ENCODE data around the gene SLC22A23.

The SLC22A23 gene

DNA sequence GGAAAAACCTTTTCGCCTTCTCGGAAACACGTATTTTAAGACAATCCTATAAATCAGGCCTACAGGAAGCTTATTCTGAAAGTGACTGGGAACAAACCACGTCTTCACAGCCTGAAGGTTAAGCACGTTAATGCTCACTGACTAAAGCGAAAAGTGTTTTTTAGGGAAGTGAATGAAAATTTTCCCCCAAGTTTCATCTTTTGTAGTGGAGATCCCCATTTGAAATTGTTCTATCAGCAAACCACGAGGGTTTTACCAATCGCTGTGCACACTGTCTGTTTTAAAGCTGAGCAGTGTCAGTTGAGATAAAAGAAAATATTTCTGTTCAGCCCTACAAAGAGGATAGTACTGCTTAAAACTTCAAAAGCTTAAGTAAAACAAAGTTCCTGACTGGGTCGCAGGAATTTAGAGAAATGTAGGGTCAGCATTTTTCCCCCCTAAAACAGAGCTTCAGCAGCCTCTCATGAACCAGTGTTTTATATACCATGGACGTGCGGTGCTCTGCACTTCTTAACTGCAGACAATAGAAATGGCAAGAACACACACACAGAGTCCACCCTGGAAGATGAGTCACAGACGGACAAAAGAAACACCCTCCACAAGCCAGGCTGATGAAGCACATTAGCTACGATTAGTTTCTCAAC is 34.9 kb downstream of the SLC22A23 start:
- no peak for DNase-seq (ENCODE audit: low read depth)

DNA sequence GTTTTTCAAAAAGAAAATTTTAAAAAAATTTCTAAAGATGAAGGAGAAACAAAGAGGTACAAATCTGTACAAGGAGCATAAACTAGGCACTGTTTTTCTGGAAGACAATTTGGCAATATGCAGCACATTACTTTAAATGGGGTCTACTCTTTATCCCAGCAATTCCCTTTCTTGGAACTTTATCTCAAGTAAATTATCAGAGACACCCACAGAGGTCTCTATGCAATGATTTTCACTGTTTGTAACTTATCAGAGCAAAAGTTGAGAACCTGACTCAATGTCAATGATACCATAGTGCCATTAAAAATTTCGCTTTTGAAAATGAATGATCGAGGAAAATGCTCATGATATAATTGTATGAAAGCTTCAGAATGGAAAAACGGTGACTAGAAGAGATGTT is 35.7 kb downstream of the SLC22A23 start:
- DNase-seq (ENCODE audit: low read depth) = no peak

DNA sequence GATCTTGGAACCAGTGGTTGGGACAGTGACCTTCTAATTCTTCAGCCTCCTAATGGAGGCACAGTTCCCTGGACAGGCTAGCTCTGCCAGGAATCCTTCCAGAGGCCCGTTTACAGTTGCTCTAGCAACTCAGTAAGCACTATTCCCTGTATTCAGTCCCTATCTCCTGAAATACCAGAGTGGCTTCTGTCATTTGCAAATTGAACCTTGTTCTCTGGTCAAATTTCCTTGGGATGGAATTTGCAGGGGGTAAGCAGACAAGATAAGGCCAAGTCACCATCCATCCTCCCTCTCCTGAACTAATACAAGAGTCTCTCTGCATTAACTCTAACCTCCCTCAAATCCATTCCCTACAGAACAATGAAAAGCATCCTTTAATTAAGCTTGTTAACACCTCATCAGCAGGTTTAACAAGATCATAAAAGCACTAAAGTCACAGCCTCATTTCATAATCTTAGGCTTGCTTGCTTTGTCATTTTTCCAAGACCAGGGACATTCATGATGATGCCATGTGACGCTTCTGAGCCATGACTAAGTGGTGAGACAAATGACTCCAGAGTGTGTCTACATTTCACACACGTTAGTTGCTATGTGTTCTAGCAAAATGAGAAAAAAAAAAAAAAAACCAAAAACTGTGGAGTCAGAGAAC is 37.1 kb downstream of the SLC22A23 start:
- no peak for DNase-seq (ENCODE audit: low read depth)

DNA sequence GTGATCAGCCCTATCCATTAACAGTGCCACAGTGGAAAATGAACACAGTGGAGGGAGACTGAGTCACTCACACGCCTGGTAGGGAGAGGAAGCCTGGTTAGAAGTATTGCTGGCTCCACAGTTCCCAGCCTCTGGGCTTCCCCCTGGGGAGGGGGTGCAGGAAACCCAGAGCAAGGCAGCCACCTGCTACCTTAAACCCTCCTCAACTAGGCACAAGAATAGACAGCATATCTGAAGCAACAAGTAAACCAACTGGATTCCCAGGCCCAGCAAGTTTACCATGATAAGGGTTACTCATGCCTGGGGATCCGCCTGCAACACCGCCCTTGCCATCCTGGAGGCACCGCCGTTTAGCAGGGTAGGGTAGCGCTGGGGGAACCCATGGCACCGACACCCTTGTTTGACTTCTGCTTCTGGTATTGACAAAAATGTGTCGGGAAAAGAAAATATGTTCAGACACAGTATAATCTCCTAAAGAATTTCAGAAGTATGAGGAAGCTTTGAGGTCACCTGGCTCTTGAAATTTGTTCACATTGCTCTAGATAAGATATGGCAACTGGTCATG is 38.3 kb downstream of the SLC22A23 start:
- DNase-seq (ENCODE audit: low read depth) = no peak

DNA sequence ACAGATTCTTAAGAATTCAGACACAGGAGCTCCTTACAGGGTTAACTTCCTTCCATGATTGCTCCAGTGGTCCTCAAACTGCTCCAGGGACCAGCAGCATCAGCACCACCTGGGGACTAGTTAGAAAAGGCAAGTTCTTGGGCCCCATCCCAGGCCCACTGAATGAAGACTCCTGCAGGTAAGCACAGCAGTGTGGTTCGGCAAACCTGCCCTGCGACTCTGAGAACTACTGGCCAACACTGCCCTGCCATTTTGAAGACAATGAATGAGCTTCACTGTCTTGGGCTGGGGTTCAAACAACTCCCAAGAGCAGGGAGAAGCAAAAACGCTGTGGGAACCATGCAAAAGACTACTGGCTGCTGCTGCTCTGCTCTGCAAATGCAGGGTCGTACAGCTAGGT is 39.4 kb downstream of the SLC22A23 start:
- DNase-seq (ENCODE audit: low read depth) = no peak

DNA sequence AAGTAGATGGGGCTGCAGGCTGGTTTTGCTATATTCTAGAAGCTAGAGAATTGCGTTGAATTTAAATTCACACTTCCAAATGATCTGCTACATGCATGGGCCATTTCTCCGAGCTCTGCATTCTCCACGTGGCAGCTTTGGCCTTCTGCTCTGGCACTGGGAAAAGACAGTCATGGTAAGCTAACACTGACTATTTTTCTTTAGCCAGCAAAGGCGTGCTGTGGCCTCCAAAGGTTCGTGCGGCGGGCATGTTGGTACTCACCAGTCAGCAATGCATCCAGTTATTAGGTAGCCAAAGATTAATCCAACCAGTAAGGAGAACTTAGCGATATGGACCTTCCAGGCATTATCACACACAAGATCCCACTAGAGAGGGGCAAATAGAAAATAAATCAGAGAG is 41.4 kb downstream of the SLC22A23 start:
- no peak for DNase-seq (ENCODE audit: low read depth)

DNA sequence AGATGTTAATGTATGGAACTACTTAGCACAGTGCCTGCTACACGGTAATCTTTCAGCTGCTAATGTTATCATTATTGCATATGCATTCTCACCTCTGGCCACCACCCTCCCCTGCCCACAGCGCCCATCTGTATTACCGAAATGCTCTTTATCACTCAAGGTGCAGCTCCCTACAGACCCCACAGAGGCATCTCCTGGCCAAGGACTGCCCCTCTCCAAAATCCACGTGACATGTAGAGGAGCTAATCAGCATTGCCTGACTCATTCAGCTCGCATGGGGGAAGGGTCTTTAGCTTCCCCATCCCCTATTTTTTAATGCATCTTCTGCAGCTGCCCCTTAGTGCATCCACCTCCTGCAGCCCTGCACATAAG is 41.8 kb downstream of the SLC22A23 start:
- no peak for DNase-seq (ENCODE audit: low read depth)

DNA sequence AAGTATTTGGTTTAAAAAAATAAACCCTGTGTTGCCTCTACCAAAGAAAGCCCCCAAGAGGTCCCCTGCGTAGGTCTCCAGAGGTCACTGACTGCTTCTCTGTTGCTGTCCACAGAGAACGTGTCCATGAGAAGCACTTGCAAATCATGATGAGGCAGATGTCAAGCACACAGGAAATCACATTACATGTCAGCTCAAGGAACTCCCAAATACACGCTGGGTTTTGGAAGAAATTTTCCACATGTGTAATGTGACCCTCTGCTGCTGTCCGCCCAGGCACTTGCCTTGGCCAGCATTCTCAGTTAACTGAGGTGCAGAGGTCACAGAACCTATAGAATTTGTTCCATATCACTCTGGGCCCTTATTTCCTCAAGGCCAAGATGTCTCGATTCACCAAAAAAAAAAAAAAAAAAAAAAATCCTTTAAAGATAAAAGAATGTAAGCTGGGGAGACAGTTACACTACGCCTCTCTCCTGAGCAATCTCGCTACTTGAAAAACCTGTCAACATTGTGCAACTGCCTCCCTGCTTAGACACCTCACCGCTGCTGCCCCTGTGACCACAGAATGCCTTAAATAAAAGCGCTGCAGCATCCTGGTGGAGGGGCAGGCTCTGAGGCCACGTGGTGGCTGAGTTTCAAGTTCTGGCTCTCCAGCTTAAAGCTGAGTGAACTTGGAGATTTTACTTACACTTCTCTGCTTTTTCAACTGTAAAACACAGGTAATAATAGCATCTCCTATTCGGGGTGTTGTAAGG is 42.3 kb downstream of the SLC22A23 start:
- no peak for DNase-seq (ENCODE audit: low read depth)

DNA sequence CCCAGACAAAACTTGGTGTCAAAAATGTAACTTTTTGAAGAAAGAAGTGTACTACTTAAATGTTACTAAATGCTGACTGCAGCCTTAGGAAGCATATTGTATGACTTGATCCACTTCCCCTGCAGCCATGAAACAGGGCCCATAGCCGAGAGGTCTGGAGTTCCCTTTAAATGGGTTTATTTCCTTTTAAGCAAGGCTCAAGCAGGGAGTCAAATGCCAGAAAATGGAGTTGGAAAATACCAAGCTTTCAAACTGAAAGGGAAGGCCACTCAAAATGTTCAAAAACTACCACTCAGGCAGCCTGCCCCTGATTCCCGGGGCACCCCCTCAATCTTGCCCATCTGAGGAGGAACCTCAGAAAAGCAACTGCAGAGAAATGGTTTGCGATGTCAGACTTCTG is 43.3 kb downstream of the SLC22A23 start:
- no peak for DNase-seq (ENCODE audit: low read depth)

DNA sequence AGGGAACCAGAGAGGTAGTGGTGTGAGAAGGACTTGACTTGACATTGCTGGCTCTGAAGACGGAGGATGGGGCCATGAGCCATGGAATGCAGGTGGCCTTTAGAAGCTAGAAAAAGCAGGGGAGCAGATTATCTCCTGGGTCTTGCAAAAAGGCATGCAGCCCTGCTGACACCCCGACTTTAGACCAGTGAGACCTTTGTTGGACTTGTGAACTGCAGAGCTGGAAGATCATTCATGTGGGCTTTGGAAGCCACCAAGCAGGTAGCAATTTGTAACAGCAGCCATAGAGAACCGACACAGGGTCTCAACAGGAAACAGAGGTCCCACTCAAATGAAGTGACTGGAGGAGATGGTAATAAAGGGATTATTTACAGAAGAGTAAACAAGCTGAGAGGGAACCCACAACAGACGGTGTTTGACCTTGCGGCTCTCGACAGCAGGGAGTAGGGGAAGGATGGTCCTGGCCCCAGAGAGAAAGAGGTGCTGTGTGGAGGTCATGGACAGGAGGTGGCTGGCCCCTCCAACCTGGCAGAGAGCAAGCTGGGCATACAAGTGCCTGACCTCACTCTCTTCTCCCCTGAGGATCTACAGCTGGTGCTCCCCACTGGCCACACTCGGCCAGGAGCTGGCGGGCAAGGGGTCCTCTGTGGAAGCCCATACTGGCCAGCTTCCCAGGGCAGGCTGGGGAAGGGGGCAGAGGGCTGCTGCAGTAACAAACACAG is 43.9 kb downstream of the SLC22A23 start:
- no peak for DNase-seq (ENCODE audit: low read depth)

DNA sequence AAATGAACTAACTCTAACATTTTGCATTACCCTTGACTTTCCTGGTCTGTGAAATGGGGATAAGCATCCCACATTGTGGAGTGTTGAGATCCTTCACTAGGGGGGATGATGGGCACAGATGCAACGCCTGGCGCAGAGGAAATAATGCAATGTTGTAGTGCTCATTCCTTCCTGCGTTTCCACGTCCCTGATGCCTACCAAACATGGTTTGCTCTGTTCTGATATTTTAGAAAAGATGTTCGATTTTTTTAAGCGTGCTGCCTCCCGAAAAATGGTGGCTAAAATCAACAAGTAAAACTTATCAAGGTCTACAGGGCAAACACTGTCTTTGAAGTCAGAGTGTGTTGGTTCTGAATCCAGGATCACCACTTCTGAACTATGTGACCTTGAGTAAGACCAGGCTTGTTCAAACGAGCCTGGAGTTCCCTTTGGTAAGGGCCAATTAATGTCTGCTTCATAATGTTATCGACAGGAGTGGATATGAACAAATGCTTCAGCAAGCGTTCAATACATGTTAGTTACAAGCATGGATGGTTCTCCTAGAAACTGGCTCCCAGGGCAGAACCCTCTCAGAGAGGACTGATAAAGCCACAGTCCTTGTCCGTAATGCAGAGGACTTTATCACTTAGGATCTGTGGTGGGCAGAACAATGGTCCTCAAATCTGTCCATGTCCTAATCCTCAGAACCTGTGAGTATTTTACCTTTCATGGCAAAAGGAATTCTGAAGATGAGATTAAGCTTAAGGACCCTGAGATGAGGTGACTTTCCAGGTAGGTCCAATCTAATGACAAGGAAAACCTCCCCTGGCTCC is 44.7 kb downstream of the SLC22A23 start:
- no peak for DNase-seq (ENCODE audit: low read depth)

DNA sequence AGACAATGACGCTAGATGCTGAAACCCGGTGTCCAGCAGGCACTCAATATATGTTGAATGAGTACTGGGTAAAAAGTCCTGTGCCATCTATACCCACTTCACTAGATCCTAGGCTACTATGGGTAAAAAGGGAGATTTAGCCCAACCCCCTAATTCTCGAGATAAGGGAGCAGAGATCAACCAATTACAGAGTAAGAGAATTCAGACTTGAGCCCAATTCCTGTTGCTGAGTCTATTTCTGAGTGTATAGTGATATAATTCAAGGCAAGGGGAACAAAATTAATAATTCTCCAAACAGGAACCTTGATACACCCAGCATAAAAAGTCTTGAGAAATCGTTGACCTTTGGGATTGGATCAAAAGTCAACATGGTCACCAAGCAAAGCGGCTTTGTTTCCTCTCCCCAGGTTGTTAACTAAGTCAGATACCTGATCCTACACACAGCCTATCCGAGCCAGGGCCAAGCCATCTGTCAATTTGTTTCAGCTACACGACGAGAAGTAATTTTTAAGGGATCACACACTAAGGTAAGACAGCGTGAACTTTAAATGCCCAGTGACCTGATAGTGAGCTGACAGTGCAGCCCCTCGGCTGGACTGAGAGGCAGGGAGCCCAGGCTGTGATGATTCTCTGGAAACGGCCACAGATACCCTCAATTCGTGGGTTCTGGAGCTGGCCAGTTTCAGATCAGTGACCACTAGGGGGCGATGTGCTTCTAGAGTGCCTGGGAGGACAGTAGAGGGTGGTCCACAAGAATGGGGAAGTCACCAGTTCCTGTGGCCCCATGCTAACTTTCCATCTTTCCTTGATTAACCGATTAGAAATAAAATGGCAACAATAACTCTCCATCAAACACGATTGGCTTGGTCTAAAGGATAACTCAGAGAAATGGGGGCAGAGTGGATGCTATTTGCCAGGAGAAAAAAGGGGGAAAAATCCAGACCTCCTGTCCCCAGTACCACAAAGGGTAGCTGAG is 46.2 kb downstream of the SLC22A23 start:
- DNase-seq (ENCODE audit: low read depth) = peak; percentile 49

DNA sequence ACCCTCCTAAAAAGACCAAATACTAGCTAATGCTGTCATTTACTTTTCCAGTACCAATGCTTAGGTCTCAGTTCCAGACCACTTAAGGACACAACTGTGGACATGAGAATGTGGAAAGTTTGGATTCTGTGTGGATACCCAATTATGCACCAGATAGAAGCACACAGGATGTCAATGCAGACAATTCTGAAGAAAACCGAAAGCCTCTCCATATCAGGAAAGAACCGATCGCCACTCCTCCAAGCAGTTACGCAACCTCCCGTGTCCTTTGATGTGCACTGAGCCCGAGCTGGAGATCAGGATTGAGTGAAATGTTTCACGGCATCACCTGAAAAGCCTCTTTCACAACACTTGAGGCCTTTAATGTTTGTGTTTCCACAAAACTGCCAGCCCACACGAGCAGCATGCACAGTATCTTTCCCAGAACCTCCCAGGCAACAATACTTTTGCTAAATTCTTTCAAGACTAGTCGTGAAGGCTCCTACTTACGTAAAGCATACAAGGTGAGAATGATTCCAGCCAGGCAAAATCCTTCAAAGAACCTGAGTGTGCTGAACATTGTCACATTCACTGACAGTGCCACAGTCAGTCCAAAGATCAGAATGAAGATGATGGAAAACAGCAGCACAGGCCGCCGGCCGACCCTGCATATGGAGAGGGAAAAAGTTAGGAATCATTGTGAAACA is 47.0 kb downstream of the SLC22A23 start:
- DNase-seq (ENCODE audit: low read depth) = no peak

DNA sequence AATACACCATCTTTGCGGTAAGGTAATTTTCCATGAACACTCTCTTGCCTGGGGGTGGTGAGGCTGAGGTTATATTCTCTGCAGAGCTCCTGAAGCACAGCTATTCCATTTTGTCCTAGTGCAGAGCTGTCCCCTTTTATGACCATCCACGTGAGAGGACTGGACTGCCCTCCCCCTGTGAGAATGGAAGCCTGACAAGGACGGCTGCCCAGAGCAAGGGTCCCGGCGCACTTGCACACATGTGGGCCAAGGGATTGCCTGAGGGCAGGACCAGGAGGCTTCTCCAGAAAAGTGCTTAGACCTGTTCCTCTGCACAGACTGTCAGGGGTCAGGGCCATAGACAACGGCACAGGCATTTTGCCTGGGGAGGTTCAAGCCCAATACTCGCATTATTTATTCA is 48.2 kb downstream of the SLC22A23 start:
- no peak for DNase-seq (ENCODE audit: low read depth)

DNA sequence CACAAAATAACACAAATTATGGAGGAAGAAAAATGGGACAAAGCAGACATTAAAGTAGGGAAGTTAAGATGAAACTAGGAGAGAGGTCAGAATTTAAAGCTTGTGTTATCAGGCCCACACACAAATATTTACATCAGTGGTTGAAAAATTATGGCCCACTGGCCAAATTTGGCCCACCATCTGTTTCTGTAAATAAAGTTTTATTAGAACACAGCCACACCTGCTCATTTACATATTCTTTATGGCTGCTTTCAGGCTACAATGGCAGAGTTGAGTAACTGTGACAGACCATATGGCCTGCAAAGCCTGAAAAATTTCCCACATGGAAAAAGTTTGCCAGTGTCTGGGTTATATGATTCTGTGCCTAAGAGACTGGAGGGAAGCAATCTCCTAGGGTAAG is 49.0 kb downstream of the SLC22A23 start:
- no peak for DNase-seq (ENCODE audit: low read depth)

DNA sequence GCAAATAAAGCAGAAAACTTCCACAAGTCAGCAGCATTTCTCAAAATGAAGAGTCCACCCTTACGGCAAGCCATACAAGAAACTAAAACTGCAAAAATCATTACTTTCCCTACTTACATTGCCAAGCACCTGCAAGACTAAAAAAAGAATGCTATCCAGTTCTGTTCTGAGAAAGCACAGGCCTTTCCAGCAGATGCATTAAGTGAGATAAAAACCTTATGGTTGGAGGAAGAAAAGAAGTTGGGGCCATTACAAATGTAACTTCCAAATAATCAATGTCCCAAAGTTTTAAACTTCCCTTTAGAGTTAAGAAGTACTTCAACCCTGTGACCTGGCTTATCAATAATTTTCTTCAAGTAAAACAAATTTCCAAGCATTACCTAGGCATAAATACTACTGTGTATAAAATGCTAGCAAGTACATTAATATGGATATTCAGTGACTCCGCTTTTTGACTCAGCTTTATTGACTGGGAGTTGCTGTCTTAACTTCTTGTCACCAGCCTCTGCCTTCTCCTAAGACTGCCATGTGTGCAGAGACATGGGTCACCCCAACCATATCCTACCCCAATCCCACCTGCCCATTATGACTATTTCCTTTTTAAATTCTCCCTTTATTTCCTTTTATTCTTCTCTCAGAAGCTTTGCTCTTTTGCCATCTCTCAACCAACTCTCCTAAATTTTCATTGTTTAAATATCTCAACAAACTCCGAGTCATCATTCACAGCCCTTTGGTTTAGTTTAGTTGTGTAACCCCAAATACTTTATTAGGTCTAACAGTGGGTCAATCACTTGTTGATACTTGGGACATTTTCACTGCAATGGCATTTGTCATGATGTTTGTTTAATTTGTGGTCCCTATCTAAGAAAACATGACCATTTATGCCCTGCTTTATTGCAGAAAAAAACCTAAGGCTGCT is 49.7 kb downstream of the SLC22A23 start:
- no peak for DNase-seq (ENCODE audit: low read depth)

DNA sequence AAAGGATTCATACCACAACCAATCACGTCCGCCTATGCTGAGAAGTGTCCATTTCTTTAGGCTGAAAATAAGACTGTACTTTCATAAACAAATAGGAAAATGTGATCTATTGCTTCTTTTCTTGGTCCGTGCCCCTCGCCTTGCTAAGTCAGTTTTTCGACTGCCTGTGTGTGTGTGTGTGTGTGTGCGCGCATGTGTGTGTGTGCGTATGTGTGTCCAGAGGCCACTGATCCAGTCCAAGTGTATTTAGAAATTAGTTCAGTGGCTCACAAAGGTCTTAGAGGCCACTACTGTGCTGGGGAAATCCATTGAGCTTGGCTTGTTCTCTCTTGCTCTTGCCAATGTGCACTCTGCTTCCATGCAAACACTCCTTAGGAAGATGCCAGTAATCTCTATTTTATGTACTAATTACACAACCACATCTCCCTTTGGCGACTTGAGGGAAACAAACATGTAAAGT is 50.5 kb downstream of the SLC22A23 start:
- DNase-seq (ENCODE audit: low read depth) = no peak

DNA sequence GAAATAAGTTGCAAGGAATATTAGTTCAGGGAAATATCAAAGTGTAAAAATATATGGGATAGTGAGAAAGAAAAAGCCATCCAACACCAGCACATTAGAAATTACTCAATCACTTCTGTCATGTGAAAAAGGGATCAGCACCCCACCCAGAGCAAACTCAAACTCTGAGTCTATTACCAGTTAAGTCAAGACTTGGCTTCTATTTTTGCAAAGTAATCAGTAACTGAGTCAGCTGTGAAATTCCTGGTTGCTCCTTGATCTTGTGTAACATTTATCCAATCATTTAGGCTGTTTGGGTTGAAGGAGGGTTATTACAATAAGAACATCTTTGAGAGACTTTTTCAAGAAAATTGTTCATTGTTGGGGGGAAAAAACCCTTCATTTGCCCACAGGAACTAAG is 51.2 kb downstream of the SLC22A23 start:
- DNase-seq (ENCODE audit: low read depth) = no peak

DNA sequence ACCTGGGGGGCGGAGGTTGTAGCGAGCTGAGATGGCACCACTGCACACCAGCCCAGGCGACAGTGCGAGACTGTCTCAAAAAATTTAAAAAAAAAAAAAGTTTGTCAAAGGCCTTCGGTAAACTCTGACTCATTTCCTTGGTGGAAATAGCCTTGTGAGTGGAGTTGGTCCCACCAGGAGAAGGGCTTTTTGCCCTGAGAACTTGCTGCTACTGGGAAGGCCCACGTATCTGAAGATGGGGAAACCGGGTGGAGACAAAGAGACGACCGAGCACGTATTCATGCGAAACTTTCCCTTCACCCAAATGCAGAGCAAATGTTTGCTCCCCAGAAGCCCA is 51.7 kb downstream of the SLC22A23 start:
- DNase-seq (ENCODE audit: low read depth) = no peak
